ENCODE results near the gene PRSS3.

GRCh38 chr9:33840381-33840780 lies 45.0 kb downstream of the PRSS3 start:
- no peak for TF ChIP-seq EP300 (IDR thresholded peaks at IDR 0.05)
- TF ChIP-seq, protein P1, sequence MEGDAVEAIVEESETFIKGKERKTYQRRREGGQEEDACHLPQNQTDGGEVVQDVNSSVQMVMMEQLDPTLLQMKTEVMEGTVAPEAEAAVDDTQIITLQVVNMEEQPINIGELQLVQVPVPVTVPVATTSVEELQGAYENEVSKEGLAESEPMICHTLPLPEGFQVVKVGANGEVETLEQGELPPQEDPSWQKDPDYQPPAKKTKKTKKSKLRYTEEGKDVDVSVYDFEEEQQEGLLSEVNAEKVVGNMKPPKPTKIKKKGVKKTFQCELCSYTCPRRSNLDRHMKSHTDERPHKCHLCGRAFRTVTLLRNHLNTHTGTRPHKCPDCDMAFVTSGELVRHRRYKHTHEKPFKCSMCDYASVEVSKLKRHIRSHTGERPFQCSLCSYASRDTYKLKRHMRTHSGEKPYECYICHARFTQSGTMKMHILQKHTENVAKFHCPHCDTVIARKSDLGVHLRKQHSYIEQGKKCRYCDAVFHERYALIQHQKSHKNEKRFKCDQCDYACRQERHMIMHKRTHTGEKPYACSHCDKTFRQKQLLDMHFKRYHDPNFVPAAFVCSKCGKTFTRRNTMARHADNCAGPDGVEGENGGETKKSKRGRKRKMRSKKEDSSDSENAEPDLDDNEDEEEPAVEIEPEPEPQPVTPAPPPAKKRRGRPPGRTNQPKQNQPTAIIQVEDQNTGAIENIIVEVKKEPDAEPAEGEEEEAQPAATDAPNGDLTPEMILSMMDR (IDR thresholded peaks at IDR 0.05) = no peak

All from stomach (tissue), 4 donors.